ENCODE results near the gene RANBP3L.
"Not testable (repeated sequence)": the region's sequence is repeated elsewhere in the genome, so short reads cannot be mapped to it uniquely, and the experiment has no call there.

The RANBP3L gene

DNA sequence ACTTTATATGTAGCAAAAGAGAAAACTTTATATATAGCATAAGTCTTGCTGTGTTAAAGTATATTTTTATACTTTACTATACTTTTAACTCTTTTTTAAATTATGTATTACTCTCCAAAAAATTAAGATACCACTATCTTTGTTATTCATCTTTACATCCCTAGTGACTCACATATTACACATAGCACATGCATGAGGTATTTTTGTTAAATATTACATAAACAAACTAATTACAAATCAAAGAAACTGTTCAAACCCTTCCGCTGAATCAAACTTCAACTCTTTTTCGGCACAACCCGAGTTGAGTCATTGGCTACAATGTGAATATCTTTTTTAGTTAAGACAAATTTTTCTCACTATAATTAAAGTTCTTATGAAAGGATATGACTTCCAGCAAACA, 92.0 kb downstream of the RANBP3L start:
- Histone ChIP-seq H3K36me3 (peaks cover 62 to 99% (median 88%) of the 10 kb centered on the region in 11 experiments), H3K9me3 (replicated peaks in 1 of 11) (peaks cover 0 to 15% (median 5%) of the 10 kb centered on the region in 11 experiments; a peak in 7 of 22 replicates), H3K4me2 (no peak overlapping the region), H4K20me1 (no peaks in the 10 kb centered on the region), H3K27ac (no peak overlapping the region), H3K9ac (no peak overlapping the region), H3K4me3 (no peak overlapping the region), H3K4me1 (peaks cover 0 to 14% (median 3%) of the 10 kb centered on the region in 10 experiments; a peak in 7 of 20 replicates), H3K27me3 (no peaks in the 10 kb centered on the region)
- TF ChIP-seq Cebpa-rat (IDR thresholded peaks at IDR 0.05), result no peak

DNA sequence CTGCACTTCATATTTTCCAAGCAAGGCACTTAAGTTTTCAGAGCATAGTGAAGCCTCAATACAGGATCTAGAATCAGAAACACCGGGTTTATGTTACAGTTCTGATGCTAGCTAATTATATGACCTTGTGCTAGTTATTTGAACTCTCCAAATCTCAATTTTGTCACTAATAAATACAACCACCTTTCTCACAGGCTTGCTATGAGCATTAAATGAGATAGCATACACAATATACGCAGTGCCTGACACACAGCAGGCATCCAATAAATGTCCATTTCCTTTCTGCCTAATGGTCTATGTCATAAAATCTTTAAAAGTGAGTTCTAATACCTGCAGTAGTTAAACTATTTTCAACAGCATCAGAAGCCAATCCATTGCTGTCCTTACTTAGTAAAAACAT, 92.9 kb downstream of the RANBP3L start:
- H3K4me2 ChIP-seq, result no peak overlapping the region
- no peak overlapping the region for H3K4me3 ChIP-seq
- H3K4me1 ChIP-seq, result peaks cover 0 to 13% (median 8%) of the 10 kb centered on the region in 10 experiments; a peak in 15 of 20 replicates
- no peak overlapping the region for H3K9ac ChIP-seq
- peaks cover 0 to 15% (median 0%) of the 10 kb centered on the region in 11 experiments; a peak in 7 of 22 replicates for H3K9me3 ChIP-seq (replicated peaks in 1 of 11)
- H4K20me1 ChIP-seq, result peaks cover 0 to 3% (median 0%) of the 10 kb centered on the region in 11 experiments; a peak in 1 of 22 replicates
- no peak for TF ChIP-seq Cebpa-rat (IDR thresholded peaks at IDR 0.05)
- H3K36me3 ChIP-seq, result peaks cover 55 to 99% (median 84%) of the 10 kb centered on the region in 11 experiments
- no peak overlapping the region for H3K27ac ChIP-seq
- H3K27me3 ChIP-seq, result no peaks in the 10 kb centered on the region

DNA sequence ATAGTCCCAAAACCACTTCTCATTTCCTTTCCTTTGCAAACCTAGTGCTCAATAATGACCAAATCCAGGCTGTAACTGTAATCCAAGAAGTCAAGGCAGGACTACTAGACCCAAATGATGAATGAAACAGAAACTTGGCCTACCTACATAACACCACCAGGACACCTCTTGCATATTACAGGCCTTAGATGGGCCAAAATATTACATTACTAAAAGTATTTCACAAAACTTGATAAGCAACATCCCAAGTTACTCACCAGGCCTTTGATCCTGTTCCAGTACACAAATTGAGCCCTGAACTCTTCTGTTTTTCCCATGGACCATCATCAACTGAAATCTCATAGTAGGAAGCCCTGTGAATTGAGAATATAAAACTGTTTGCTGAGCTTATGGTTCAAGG, 94.8 kb downstream of the RANBP3L start:
- H3K36me3 ChIP-seq, result peaks cover 44 to 100% (median 88%) of the 10 kb centered on the region in 11 experiments
- H3K9me3 ChIP-seq (replicated peaks in 1 of 11), result peaks cover 0 to 15% (median 0%) of the 10 kb centered on the region in 11 experiments; a peak in 7 of 22 replicates
- TF ChIP-seq Cebpa-rat (IDR thresholded peaks at IDR 0.05), result no peak
- H3K27me3 ChIP-seq, result no peaks in the 10 kb centered on the region
- peaks cover 6 to 26% (median 20%) of the 10 kb centered on the region in 10 experiments; a peak in 18 of 20 replicates for H3K4me1 ChIP-seq
- H4K20me1 ChIP-seq, result peaks cover 0 to 13% (median 0%) of the 10 kb centered on the region in 11 experiments; a peak in 3 of 22 replicates
- H3K4me3 ChIP-seq, result no peak overlapping the region
- H3K9ac ChIP-seq, result no peak overlapping the region
- no peak overlapping the region for H3K4me2 ChIP-seq
- no peak overlapping the region for H3K27ac ChIP-seq

DNA sequence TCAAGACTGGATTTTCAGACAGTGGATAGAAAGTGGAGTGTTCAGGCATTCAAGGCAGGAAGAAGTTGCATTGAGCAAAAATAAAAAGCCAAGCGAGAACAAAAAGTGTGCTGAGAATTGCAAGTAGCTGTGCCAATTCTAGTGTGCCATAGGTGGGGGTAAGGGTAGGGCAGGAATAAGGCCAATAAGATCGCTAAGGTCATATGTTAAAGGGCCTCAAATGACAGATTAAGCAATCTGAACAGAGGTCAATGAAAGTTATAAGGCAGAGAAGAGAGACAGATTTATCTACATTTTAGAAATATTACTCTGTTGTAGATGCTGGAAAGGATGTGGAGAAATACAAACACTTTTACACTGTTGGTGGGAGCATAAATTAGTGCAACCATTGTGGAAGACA, 96.4 kb downstream of the RANBP3L start:
- H3K9ac ChIP-seq, result no peak overlapping the region
- H3K27me3 ChIP-seq, result no peaks in the 10 kb centered on the region
- H3K4me2 ChIP-seq, result no peak overlapping the region
- no peak for TF ChIP-seq Cebpa-rat (IDR thresholded peaks at IDR 0.05)
- no peak overlapping the region for H3K27ac ChIP-seq
- H3K9me3 ChIP-seq (replicated peaks in 1 of 11), result peaks cover 0 to 15% (median 0%) of the 10 kb centered on the region in 11 experiments; a peak in 7 of 22 replicates
- peaks cover 0 to 13% (median 0%) of the 10 kb centered on the region in 11 experiments; a peak in 3 of 22 replicates for H4K20me1 ChIP-seq
- H3K36me3 ChIP-seq, result peaks cover 38 to 100% (median 86%) of the 10 kb centered on the region in 11 experiments
- peaks cover 6 to 26% (median 20%) of the 10 kb centered on the region in 10 experiments; a peak in 18 of 20 replicates for H3K4me1 ChIP-seq
- H3K4me3 ChIP-seq, result no peak overlapping the region

DNA sequence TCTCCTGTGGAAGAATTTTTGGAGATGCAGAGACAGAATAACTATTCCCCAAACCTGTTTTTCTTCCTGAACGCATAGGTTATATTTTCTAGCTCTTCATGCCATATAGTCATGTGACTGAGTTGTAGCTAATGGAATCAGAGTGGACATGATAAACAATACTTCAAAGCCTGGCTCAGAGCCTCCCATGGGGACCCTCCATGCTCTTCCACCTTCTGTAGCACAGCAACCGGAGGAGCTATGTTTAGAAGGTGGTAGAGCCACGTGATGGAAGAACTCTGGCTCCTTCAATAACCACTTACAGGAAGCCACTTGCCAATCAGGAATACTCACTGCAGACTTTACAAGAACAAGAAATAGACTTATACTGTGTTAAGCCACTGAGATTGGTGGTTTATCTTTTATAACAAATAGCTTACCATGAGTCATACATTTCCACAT, 99.2 kb downstream of the RANBP3L start:
- H3K36me3 ChIP-seq, result peaks cover 53 to 100% (median 82%) of the 10 kb centered on the region in 11 experiments
- H3K27me3 ChIP-seq, result no peaks in the 10 kb centered on the region
- no peak overlapping the region for H3K4me3 ChIP-seq
- no peak for TF ChIP-seq Cebpa-rat (IDR thresholded peaks at IDR 0.05)
- H3K4me2 ChIP-seq, result peak overlapping the region in 9 of 11 experiments; percentile 9 to 87 (median 56); a peak in 14 of 22 replicates
- H3K9ac ChIP-seq, result no peak overlapping the region
- 0 out of 22 replicates have a peak overlapping the region, but pooled peaks of 1 of the 11 experiments have one; percentile 4 for H3K27ac ChIP-seq
- H4K20me1 ChIP-seq, result peaks cover 0 to 13% (median 0%) of the 10 kb centered on the region in 11 experiments; a peak in 3 of 22 replicates
- peaks cover 6 to 26% (median 20%) of the 10 kb centered on the region in 10 experiments; a peak in 18 of 20 replicates for H3K4me1 ChIP-seq
- H3K9me3 ChIP-seq (replicated peaks in 1 of 11), result peaks cover 0 to 15% (median 0%) of the 10 kb centered on the region in 11 experiments; a peak in 7 of 22 replicates

DNA sequence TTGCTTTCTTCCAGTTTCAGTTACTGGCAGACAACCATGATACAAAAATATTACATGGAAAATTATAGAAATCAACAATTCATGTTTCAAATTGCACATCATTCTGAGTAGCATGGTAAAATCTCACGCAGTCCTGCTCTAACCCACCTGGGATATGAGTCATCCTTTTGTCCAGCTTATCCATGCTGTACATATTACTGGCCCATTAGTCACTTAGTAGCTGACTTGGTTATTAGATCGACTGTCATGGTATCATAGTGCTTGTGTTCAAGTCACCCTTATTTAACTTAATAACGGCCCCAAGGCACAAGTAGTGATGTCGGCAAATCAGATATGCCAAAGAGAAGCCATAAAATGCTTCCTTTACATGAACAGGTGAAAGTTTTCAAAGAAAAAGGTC, 101.2 kb downstream of the RANBP3L start:
- Histone ChIP-seq H3K9ac (no peak overlapping the region), H3K4me2 (no peak overlapping the region), H3K27me3 (no peaks in the 10 kb centered on the region), H3K4me1 (peaks cover 6 to 26% (median 20%) of the 10 kb centered on the region in 10 experiments; a peak in 18 of 20 replicates), H4K20me1 (peaks cover 0 to 13% (median 0%) of the 10 kb centered on the region in 11 experiments; a peak in 3 of 22 replicates), H3K36me3 (peaks cover 58 to 100% (median 84%) of the 10 kb centered on the region in 11 experiments), H3K27ac (no peak overlapping the region), H3K9me3 (replicated peaks in 1 of 11) (no peaks in the 10 kb centered on the region), H3K4me3 (no peak overlapping the region)
- TF ChIP-seq Cebpa-rat (IDR thresholded peaks at IDR 0.05), result no peak

DNA sequence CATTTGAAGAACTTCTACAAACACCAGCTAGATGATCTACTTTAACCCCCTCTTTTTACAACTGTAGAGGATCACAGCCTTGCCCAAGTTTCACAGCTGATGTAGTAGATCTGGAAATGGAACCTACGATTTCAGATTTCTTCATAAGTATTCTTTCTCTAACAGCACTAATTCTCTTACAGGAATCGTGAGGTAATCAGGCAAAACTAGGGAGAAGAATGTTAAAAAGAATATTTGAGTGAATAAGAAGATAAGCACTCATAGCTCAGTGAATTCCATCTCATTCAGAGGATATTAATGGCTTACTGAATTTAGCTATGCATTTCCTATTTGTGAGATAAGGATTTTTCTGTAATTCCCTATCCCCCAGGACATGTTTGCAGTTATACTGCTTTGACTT, 102.1 kb downstream of the RANBP3L start:
- Histone ChIP-seq H3K9me3 (replicated peaks in 1 of 11) (no peaks in the 10 kb centered on the region), H3K27ac (no peak overlapping the region), H3K9ac (no peak overlapping the region), H3K36me3 (peaks cover 60 to 100% (median 86%) of the 10 kb centered on the region in 11 experiments), H3K27me3 (no peaks in the 10 kb centered on the region), H3K4me3 (no peak overlapping the region), H3K4me2 (no peak overlapping the region), H4K20me1 (peaks cover 0 to 13% (median 0%) of the 10 kb centered on the region in 11 experiments; a peak in 3 of 22 replicates), H3K4me1 (peaks cover 6 to 26% (median 20%) of the 10 kb centered on the region in 10 experiments; a peak in 18 of 20 replicates)
- no peak for TF ChIP-seq Cebpa-rat (IDR thresholded peaks at IDR 0.05)

DNA sequence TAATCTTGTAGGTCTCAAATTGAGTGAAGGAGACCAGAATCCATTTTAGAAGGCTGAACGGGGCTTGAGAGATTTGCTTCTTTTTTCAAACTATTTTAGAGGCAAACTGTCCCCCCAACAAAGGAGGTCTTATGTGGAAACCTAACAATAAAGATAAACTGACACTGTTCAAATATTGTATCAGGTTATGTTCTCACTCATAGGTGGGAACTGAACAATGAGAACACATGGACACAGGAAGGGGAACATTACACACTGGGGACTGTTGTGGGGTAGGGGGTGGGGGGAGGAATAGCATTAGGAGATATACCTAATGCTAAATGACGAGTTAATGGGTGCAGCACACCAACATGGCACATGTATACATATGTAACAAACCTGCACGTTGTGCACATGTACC, 102.9 kb downstream of the RANBP3L start:
- H3K4me2 ChIP-seq; H3K4me3 ChIP-seq; H3K9me3 ChIP-seq (replicated peaks in 1 of 11); H3K9ac ChIP-seq; H4K20me1 ChIP-seq; H3K27me3 ChIP-seq; H3K27ac ChIP-seq: not testable (repeated sequence)
- Histone ChIP-seq H3K36me3 (peaks cover 61 to 100% (median 90%) of the 10 kb centered on the region in 11 experiments), H3K4me1 (peaks cover 6 to 20% (median 16%) of the 10 kb centered on the region in 10 experiments; a peak in 18 of 20 replicates)

All from BLaER1 treated with 17β-estradiol and CSF1 and Interleukin-3, amounts not matched to agents 10 nM and 100 nM (cell line).